GM12878 (cell line): ENCODE data around the gene FCGR3A. TPM values are rescaled to one million over a fixed set of nuclear protein-coding genes. Genes with fewer than 3 reads are reported as not detected.
"Not testable (repeated sequence)": the region's sequence is repeated elsewhere in the genome, so short reads cannot be mapped to it uniquely, and the experiment has no call there.

Experiments
- ATAC-seq: fragments of 200-7000 bp; cut with Tn5 transposase; 3 replicates; pipeline ENCODE4 v1.9.1; 2020; ENCODE audit warnings: mild to moderate bottlenecking, moderate library complexity
- BruUV-seq: library from RNA; stranded (reverse); fragments of 400-500 nt; replicated peaks from 2 replicates; lab custom pipeline; 2021; lab: Mats Ljungman, UMichigan
- CTCF ChIA-PET: fragments of 300-600 bp; sonication (Branson Sonifier 250); formaldehyde crosslinking; extraction: SDS; loops from one replicate; lab custom pipeline; 2021; ENCODE audit warnings: inconsistent platforms; lab: Yijun Ruan, JAX
- POLR2A ChIA-PET: fragments of 350-600 bp; formaldehyde crosslinking; extraction: SDS; loops from one replicate; lab custom pipeline; 2021; ENCODE audit warnings: inconsistent platforms; lab: Charles Lee
- RAD21 ChIA-PET: fragments of 300-600 bp; sonication (Branson Sonifier 250); formaldehyde crosslinking; loops from one replicate; lab custom pipeline; 2023; ENCODE audit warnings: antibody characterized with exemption; ENCODE audit not compliant: unreplicated experiment; lab: Charles Lee
- SMC1A ChIA-PET: fragments of 300-600 bp; sonication (Branson Sonifier 250); formaldehyde crosslinking; loops from one replicate; lab custom pipeline; 2023; ENCODE audit not compliant: unreplicated experiment, uncharacterized antibody; lab: Charles Lee
- DNase-seq: peaks from one replicate; pipeline ENCODE4 v3.0.0-alpha.2; 2011; ENCODE audit warnings: low read depth, low spot score
- FAIRE-seq: peaks from 3 replicates; lab custom pipeline; 2011; peaks lifted over from hg19 to GRCh38; lab: Jason Lieb, UNC
- H2AFZ ChIP-seq: 2 replicates; pipeline ENCODE4 v1.6.0; 2011; ENCODE audit warnings: low read depth, low read length, control low read depth; ENCODE audit not compliant: control insufficient read depth
- H3K27ac ChIP-seq: 2 replicates; pipeline ENCODE4 v1.5.1; 2011; ENCODE audit warnings: control low read depth; ENCODE audit not compliant: control insufficient read depth, insufficient read depth
- H3K27me3 ChIP-seq, 2 experiments: replicated peaks in 1 of 2; 2 replicates each; pipeline versions ENCODE4 v1.6.0 to v1.6.1; 2011; ENCODE audit warnings: low read length in 1 of 2; ENCODE audit not compliant: control insufficient read depth in 2 of 2, insufficient read depth in 2 of 2
- H3K36me3 ChIP-seq, 2 experiments: 2 replicates each; pipeline ENCODE4 v1.5.1; 2011; ENCODE audit warnings: low read length in 1 of 2; ENCODE audit not compliant: control insufficient read depth in 2 of 2, insufficient read depth in 2 of 2
- H3K4me1 ChIP-seq: 2 replicates; pipeline ENCODE4 v1.6.1; 2011; ENCODE audit warnings: mild to moderate bottlenecking, low read length, moderate library complexity, mixed read lengths; ENCODE audit not compliant: control insufficient read depth, insufficient read depth
- H3K4me2 ChIP-seq: 2 replicates; pipeline ENCODE4 v1.6.0; 2011; ENCODE audit warnings: control low read depth; ENCODE audit not compliant: control insufficient read depth, insufficient read depth
- H3K4me3 ChIP-seq: fragments of 200-600 bp; sonication (generic); 2 replicates; pipeline ENCODE4 v1.5.1; 2016
- H3K79me2 ChIP-seq: 2 replicates; pipeline ENCODE4 v1.6.0; 2011; ENCODE audit warnings: low read length; ENCODE audit not compliant: control insufficient read depth, insufficient read depth
- H3K9ac ChIP-seq: 2 replicates; pipeline ENCODE4 v1.8.0; 2011; ENCODE audit warnings: low read length, control low read depth, mixed read lengths; ENCODE audit not compliant: control insufficient read depth, insufficient read depth
- H3K9me3 ChIP-seq: replicated peaks from 3 replicates; pipeline ENCODE4 v1.5.1; 2011; ENCODE audit warnings: mild to moderate bottlenecking, low read length; ENCODE audit not compliant: control insufficient read depth, insufficient read depth
- H4K20me1 ChIP-seq: 2 replicates; pipeline ENCODE4 v1.6.0; 2011; ENCODE audit not compliant: control insufficient read depth, insufficient read depth
- ASH2L ChIP-seq: fragments of 300-600, 200-600 bp; sonication (generic); IDR thresholded peaks from 2 replicates; pipeline ENCODE4 v1.6.1; 2017; ENCODE audit warnings: low read depth, mild to moderate bottlenecking, borderline replicate concordance
- EED ChIP-seq: sonication (generic); IDR thresholded peaks from 2 replicates; pipeline ENCODE4 v1.6.1; 2016; ENCODE audit warnings: antibody characterized with exemption, low read depth
- FOXM1 ChIP-seq: IDR thresholded peaks from 2 replicates; pipeline ENCODE4 v1.6.1; 2012; ENCODE audit warnings: low read depth, mild to moderate bottlenecking, inconsistent platforms, low read length, moderate library complexity
- MAX ChIP-seq: IDR thresholded peaks from 2 replicates; pipeline ENCODE4 v1.6.1; 2012; ENCODE audit warnings: low read depth, low read length, improper control_type of control experiment
- MEF2B ChIP-seq: fragments of 450-650 bp; IDR thresholded peaks from 2 replicates; pipeline ENCODE4 v1.6.1; 2018; ENCODE audit warnings: mild to moderate bottlenecking, moderate library complexity; ENCODE audit not compliant: partially characterized antibody, poor library complexity, severe bottlenecking
- NKRF ChIP-seq: fragments of 450-650 bp; conservative IDR thresholded peaks from 2 replicates; pipeline ENCODE4 v1.6.1; 2017; ENCODE audit warnings: mild to moderate bottlenecking, moderate library complexity
- RB1 ChIP-seq: fragments of 450-650 bp; formaldehyde crosslinking; IDR thresholded peaks from 2 replicates; pipeline ENCODE4 v1.6.1; 2017; ENCODE audit warnings: mild to moderate bottlenecking, borderline replicate concordance
- RCOR1 ChIP-seq: conservative IDR thresholded peaks from 2 replicates; pipeline ENCODE4 v1.6.1; 2012; ENCODE audit warnings: low read depth, low read length, improper control_type of control experiment
- RELB ChIP-seq: fragments of 450-650 bp; IDR thresholded peaks from 2 replicates; pipeline ENCODE4 v1.6.1; 2017; ENCODE audit warnings: low read depth, mild to moderate bottlenecking, moderate library complexity
- SREBF1 ChIP-seq: IDR thresholded peaks from 2 replicates; pipeline ENCODE4 v1.6.1; 2012; ENCODE audit warnings: mild to moderate bottlenecking, low read length
- STAT1 ChIP-seq: fragments of 450-650 bp; conservative IDR thresholded peaks from 2 replicates; pipeline ENCODE4 v1.6.1; 2014; ENCODE audit warnings: antibody characterized with exemption, mild to moderate bottlenecking
- TCF3 ChIP-seq: IDR thresholded peaks from 2 replicates; pipeline ENCODE4 v1.6.1; 2012; ENCODE audit warnings: low read depth, mild to moderate bottlenecking, low read length, borderline replicate concordance; ENCODE audit not compliant: insufficient read depth
- WGBS: methylation state at CpG from one replicate; pipeline ENCODE4 v1.1.6; 2016; ENCODE audit warnings: low lambda C conversion rate; ENCODE audit not compliant: insufficient replicate concordance, insufficient coverage; ENCODE audit errors: missing lambda C conversion rate; 5-methylcytosine and 5-hydroxymethylcytosine counted together
- in situ Hi-C: fragments of 300-500 bp; cut with MboI; formaldehyde crosslinking; loops from 9 replicates; pipeline ENCODE4 v1.14.3; 2018; ENCODE audit warnings: mixed read lengths
- intact Hi-C: fragments of 100-400 bp; cut with micrococcal nuclease; formaldehyde crosslinking; loops from one replicate; pipeline ENCODE4 v1.14.2; 2022; ENCODE audit not compliant: unreplicated experiment
- polyA plus RNA-seq, 11 experiments: library from polyadenylated mRNA; depleted of rRNA in 4 of 11; unstranded in 6 of 11; stranded (reverse) in 5 of 11; fragments of >200 nt; fragmentation: Nextera tagmentation in 4 of 11; fragmentation: Illumina TruSeq in 1 of 11; extraction: Ambion mirVana in 4 of 11; extraction: Trizol in 1 of 11; gene quantifications; 1 replicate in 1 of 11; 2 replicates in 10 of 11; pipeline versions ENCODE4 v1.2.1 to v1.2.3, GENCODE V29; 2011 to 2016; ENCODE audit warnings: inconsistent platforms in 2 of 11, missing spikeins in 2 of 11, low read depth in 1 of 11
- total RNA-seq, 4 experiments: library from RNA; depleted of rRNA in 3 of 4; stranded (reverse); fragments of >200 nt in 3 of 4; fragmentation: Illumina TruSeq in 1 of 4; extraction: Trizol in 1 of 4; gene quantifications; 2 replicates each; pipeline versions ENCODE4 v1.2.1 to v1.2.3, GENCODE V29; 2013 to 2021

Gene FCGR3A
- total and polyA plus RNA-seq, 10 of the 15 experiments (the other 5 are each of a cell fraction or from before 2014, with no cell fraction given): 0.09 to 0.10 TPM; not detected in 8

DNA sequence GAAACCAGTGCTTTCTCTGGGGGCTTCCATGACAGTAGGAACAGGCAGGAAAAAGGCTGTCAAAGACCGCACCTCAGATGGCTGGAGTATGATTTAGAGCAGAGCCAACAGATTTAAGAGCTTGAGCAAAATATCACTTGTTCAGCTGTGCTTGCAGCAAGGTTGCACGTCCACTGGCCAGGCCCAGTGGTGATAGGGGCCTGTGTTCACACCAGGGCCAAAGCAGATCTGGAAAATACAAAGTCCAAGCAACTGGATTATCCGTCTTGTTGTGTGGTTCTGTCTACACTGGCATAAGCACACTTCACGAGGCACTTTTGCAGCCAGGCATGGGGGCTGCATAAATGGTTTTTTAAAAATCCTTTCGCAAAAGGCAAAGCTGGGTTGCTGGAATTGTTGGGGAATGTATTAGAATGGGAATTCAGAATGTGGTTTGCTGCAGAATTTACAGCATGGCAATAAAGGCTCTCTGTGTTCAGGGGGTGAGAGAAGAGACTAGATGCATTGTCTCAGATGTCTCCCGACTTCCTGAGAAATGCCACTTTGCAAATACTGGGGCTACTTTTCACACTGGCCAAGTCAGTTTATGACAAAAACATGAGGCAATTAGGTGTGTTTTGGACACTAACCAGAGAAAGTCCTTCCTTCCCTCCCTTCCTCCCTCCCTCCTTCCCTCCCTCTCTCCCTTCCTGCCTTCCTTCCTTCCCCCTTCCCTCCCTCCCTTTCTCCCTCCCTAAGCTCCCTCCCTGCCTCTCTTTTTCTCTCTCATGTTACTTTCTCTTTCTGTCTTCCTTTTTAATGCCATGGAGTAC, 36.8 kb downstream of the FCGR3A start:
- ATAC-seq, CTCF ChIA-PET, H3K4me1 ChIP-seq, FAIRE-seq, in situ Hi-C loops, H3K27ac ChIP-seq, H3K9me3 ChIP-seq, H3K4me3 ChIP-seq, H3K4me2 ChIP-seq, SMC1A ChIA-PET, H3K36me3 ChIP-seq, H3K9ac ChIP-seq, BruUV-seq, H2AFZ ChIP-seq, RAD21 ChIA-PET, intact Hi-C loops, DNase-seq, POLR2A ChIA-PET, H4K20me1 ChIP-seq, H3K79me2 ChIP-seq, H3K27me3 ChIP-seq: not testable (repeated sequence)
- WGBS: 66% methylated on average over 6 of the region's 6 CpGs

DNA sequence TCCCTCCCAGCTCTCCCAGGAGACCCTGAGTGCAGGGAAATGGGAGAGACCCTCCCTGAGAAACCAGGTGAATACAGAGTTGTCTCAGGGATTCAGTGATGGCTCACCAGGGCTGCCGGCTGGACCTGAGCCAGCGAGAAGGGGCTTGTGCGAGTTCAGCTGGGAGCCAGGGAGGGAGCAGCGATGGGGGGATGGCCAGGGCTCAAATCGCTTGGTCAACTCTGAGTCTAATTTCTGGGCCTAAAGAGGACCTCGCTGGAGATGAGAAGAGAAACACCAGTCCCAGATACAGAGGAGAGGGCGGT, 37.9 kb downstream of the FCGR3A start:
- CTCF ChIA-PET: no interaction called here
- no peaks in the 10 kb centered on the region for H3K4me1 ChIP-seq
- no peaks in the 10 kb centered on the region for H3K36me3 ChIP-seq
- SMC1A ChIA-PET: no interaction called here
- no peak for FAIRE-seq
- no peaks in the 10 kb centered on the region for H4K20me1 ChIP-seq
- H3K4me3 ChIP-seq: no peak overlapping the region
- H3K9me3 ChIP-seq: no peaks in the 10 kb centered on the region
- intact Hi-C loops: no loop called here
- 54% methylated on average over 7 of the region's 7 CpGs for WGBS
- in situ Hi-C loops: no loop called here
- no peaks in the 10 kb centered on the region for H3K27me3 ChIP-seq
- no peak for DNase-seq
- TF ChIP-seq MEF2B (no peak), RB1 (no peak), TCF3 (no peak), STAT1 (no peak), EED (no peak), NKRF (no peak), MAX (no peak), FOXM1 (no peak), RELB (no peak), ASH2L (no peak), RCOR1 (no peak), SREBF1 (no peak)
- no peak overlapping the region for H3K27ac ChIP-seq
- H3K4me2 ChIP-seq: no peak overlapping the region
- POLR2A ChIA-PET: no interaction called here
- no peaks in the 10 kb centered on the region for H3K79me2 ChIP-seq
- no peak overlapping the region for H2AFZ ChIP-seq
- BruUV-seq: no TSS peak
- no peak for ATAC-seq
- RAD21 ChIA-PET: no interaction called here
- no peak overlapping the region for H3K9ac ChIP-seq
